ENCODE data around the gene PACRG. TPM values are rescaled to one million over a fixed set of nuclear protein-coding genes. Genes with fewer than 3 reads are reported as not detected.

Gene PACRG
- total RNA-seq, 2 donors from 2014 or later = 13.0 TPM; not detected in 1

GRCh38 chr6:163255265-163255664 lies 527.5 kb downstream of the PACRG start:
- no peaks in the 10 kb centered on the region for H3K9me3 ChIP-seq
- peaks cover 2 to 8% of the 10 kb centered on the region in 2 donors for H3K4me1 ChIP-seq (ENCODE audit: control insufficient read depth in 1 of 2, low read depth in 2 of 2)
- H3K27ac ChIP-seq = no peak overlapping the region
- H3K4me3 ChIP-seq = no peak overlapping the region
- no peaks in the 10 kb centered on the region for H3K27me3 ChIP-seq (replicated peaks; ENCODE audit: insufficient read depth)
- no peaks in the 10 kb centered on the region for H3K36me3 ChIP-seq
- DNase-seq (ENCODE audit: low spot score) (no peak), ATAC-seq (ENCODE audit: insufficient number of reproducible peaks, low FRiP score, low read depth) (no peak)
- TF ChIP-seq, protein P1, sequence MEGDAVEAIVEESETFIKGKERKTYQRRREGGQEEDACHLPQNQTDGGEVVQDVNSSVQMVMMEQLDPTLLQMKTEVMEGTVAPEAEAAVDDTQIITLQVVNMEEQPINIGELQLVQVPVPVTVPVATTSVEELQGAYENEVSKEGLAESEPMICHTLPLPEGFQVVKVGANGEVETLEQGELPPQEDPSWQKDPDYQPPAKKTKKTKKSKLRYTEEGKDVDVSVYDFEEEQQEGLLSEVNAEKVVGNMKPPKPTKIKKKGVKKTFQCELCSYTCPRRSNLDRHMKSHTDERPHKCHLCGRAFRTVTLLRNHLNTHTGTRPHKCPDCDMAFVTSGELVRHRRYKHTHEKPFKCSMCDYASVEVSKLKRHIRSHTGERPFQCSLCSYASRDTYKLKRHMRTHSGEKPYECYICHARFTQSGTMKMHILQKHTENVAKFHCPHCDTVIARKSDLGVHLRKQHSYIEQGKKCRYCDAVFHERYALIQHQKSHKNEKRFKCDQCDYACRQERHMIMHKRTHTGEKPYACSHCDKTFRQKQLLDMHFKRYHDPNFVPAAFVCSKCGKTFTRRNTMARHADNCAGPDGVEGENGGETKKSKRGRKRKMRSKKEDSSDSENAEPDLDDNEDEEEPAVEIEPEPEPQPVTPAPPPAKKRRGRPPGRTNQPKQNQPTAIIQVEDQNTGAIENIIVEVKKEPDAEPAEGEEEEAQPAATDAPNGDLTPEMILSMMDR (IDR thresholded peaks at IDR 0.05) = no peak

DNA sequence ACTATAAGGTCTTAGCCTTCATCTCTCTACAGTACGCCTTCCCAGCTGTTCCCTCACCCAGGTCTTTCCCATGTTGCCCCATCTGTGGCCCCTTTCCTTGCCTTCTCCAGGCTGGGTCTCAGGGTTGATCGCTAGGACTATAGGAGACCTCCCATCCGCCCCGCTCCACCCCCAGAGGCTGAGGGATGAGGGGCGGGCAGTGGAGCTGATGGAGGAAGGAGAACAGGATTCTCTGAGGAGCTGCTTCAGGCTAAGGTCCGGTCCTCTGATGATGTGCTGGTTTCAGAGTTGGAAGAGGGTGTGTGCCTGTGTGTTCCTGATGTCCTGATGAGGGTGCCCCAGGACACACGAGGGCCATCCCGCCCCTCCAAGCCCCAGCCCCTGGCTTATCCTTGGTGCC lies 531.9 kb downstream of the PACRG start:
- TF ChIP-seq, protein P1 (IDR thresholded peaks at IDR 0.05) = no peak
- H3K27ac ChIP-seq = no peak overlapping the region
- no peaks in the 10 kb centered on the region for H3K9me3 ChIP-seq
- peaks cover 5 to 21% of the 10 kb centered on the region in 2 donors for H3K4me1 ChIP-seq (ENCODE audit: control insufficient read depth in 1 of 2, low read depth in 2 of 2)
- ATAC-seq (ENCODE audit: insufficient number of reproducible peaks, low FRiP score, low read depth) (no peak), DNase-seq (ENCODE audit: low spot score) (no peak)
- no peaks in the 10 kb centered on the region for H3K27me3 ChIP-seq (replicated peaks; ENCODE audit: insufficient read depth)
- peak overlapping the region; percentile 57 for H3K4me3 ChIP-seq
- H3K36me3 ChIP-seq = no peaks in the 10 kb centered on the region

DNA sequence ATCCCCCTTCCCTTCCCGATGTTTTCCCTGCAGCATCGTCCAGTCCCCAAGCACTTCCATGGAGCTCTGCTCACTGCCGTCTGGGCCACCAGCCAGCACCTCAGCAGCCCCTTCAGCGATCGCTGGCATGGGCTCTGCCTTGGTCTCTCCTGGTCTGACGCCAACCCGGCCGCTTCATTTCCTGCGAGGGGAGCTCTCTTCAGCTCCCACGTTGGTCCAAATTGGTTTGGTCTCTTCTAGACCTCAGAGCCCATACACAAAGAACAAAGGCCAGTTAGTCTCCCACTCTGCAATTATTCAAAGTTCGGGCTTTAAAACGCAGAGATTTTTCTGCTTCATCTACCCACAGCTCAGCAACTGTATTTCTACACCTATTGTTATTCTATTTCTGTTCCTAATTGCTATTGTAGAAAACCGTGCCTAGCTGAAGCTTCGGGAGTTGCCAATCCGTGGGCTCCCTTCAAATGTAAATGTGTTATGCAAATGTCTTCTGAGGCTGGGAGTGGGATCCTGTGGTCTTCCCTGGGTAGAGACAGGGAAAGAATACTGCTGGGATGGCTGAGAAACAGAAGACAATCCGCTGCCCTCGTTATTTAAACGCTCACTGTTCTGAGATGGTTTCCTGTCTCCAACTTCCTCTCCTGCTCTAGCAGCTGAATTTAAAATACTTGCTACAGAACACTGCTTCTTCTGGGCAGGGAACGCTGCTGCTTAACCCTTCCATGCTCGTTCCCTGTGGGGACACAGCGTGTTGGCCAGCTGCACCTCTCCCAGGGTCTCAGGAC lies 532.5 kb downstream of the PACRG start:
- TF ChIP-seq, protein P1 (IDR thresholded peaks at IDR 0.05) = no peak
- ATAC-seq (ENCODE audit: insufficient number of reproducible peaks, low FRiP score, low read depth) = no peak
- Histone ChIP-seq H3K4me3 (peak overlapping the region; percentile 57), H3K4me1 (ENCODE audit: control insufficient read depth in 1 of 2, low read depth in 2 of 2) (peaks cover 5 to 21% of the 10 kb centered on the region in 2 donors), H3K9me3 (no peaks in the 10 kb centered on the region), H3K36me3 (no peaks in the 10 kb centered on the region), H3K27me3 (replicated peaks; ENCODE audit: insufficient read depth) (no peaks in the 10 kb centered on the region), H3K27ac (no peak overlapping the region)
- DNase-seq (ENCODE audit: low spot score) = no peak

DNA sequence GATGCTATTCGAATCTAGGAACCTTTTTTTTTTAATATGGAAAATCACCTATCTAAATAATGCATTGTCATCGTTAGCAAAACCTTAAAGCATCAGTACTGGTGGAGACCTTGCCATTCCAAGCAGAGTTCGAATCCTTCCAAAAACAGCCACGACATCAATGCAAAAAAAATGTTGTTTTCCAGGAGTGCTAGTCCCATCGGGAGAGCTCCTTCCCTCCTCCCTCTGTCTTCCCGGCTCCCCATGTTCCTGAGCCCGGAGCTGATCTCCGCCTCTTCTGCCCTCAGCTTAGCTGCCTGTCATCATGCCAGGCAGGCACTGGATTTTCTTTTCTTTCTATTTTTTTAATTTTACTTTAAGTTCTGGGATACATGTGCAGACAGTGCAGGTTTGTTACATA lies 533.1 kb downstream of the PACRG start:
- no peaks in the 10 kb centered on the region for H3K27me3 ChIP-seq (replicated peaks; ENCODE audit: insufficient read depth)
- ATAC-seq (ENCODE audit: insufficient number of reproducible peaks, low FRiP score, low read depth) = no peak
- peak overlapping the region; percentile 57 for H3K4me3 ChIP-seq

DNA sequence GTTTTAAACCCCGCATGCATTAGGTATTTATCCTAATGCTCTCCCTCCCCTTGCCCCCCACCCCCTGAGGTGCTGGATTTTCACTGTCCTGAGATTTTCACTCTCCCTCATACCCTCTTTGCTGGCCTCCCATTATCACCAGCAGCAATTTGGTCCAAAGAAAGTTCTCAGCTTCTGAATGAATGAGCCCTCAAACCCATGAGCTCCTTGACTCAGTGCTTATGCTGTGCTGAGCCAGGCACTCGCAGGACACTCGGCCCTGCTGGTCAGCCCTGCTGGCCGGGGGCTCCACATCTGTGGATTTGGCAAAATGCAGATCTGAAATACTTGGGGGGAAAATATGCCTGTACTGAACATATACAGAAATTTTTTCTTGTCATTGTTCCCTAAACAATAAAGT lies 533.6 kb downstream of the PACRG start:
- no peak for DNase-seq (ENCODE audit: low spot score)
- peaks cover 5 to 21% of the 10 kb centered on the region in 2 donors for H3K4me1 ChIP-seq (ENCODE audit: control insufficient read depth in 1 of 2, low read depth in 2 of 2)
- H3K36me3 ChIP-seq = no peaks in the 10 kb centered on the region
- no peak overlapping the region for H3K27ac ChIP-seq
- TF ChIP-seq, protein P1 (IDR thresholded peaks at IDR 0.05) = no peak
- peak overlapping the region; percentile 57 for H3K4me3 ChIP-seq
- no peak for ATAC-seq (ENCODE audit: insufficient number of reproducible peaks, low FRiP score, low read depth)
- H3K9me3 ChIP-seq = no peaks in the 10 kb centered on the region
- H3K27me3 ChIP-seq (replicated peaks; ENCODE audit: insufficient read depth) = no peaks in the 10 kb centered on the region

More for the DNA sequence above, 533.1 kb downstream of the PACRG start:
- Histone ChIP-seq H3K36me3 (no peaks in the 10 kb centered on the region), H3K27ac (no peak overlapping the region), H3K4me1 (ENCODE audit: control insufficient read depth in 1 of 2, low read depth in 2 of 2) (peaks cover 5 to 21% of the 10 kb centered on the region in 2 donors), H3K9me3 (no peaks in the 10 kb centered on the region)
- no peak for DNase-seq (ENCODE audit: low spot score)
- TF ChIP-seq, protein P1 (IDR thresholded peaks at IDR 0.05) = no peak

Measured in thoracic aorta (tissue), 2 donors.